ENCODE data around the gene ACAP2.

ACAP2 gene

GRCh38 chr3:195455789-195456188, 13.0 kb upstream of the ACAP2 start:
- DNase-seq (ENCODE audit: low read depth in 1 of 2, low spot score in 1 of 2), result no peak
- TF ChIP-seq JUND (IDR thresholded peaks at IDR 0.05; ENCODE audit: low read depth), result no peak
- in situ Hi-C loops (cut with HindIII; ENCODE audit: low pct_unique_long_range_greater_than_20kb, low sequenced_read_pairs), result no loop called here

DNA sequence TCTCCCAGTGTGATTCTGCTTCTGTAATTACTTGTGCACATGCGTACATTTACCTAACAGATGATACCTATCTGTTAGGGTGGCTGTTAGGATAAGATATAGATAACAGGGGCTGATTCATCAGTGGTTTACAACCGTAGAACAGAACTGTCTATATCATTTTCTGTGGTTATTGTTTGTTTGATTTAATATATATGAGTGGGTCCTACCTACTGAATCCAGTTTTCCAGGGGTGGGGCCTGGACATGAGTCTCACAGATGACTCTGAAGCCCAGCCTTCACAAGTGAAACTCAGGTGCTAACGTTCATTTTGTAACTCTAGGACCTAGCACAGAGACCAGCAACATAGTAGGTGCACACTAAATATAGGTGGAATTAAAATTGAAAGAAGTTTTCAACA, 10.4 kb upstream of the ACAP2 start:
- in situ Hi-C loops (cut with HindIII; ENCODE audit: low pct_unique_long_range_greater_than_20kb, low sequenced_read_pairs), result no loop called here
- no peak for TF ChIP-seq JUND (IDR thresholded peaks at IDR 0.05; ENCODE audit: low read depth)
- no peak for DNase-seq (ENCODE audit: low read depth in 1 of 2, low spot score in 1 of 2)

- no peak for TF ChIP-seq JUND (IDR thresholded peaks at IDR 0.05; ENCODE audit: low read depth)
- in situ Hi-C loops (cut with HindIII; ENCODE audit: low pct_unique_long_range_greater_than_20kb, low sequenced_read_pairs), result no loop called here
- DNase-seq (ENCODE audit: low read depth in 1 of 2, low spot score in 1 of 2), result no peak
Observed at GRCh38 chr3:195451373-195452015, 8.7 kb upstream of the ACAP2 start.

DNA sequence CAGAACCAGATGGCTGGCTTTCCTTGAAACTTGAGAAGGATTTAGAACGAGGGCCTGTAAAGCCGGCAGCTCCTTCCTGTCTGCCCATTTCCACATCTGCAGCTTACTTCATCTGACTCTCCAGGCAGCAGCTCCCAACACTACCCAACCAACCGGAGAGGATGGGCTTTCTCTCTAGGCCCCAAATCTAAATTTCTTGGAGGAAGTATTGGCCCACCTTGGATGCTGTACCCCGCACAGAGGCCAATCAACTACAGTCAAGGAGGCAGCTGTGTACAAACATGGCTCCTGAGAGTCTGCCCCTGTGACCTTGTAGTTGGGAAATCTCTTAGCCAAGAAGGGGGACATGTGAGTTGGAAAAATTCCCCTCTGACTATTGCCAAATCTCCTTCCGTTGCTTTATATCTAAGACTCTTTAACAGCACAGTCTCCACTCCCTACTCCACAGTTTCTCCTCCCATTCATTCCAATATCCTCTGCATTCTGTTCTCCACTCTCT, 8.0 kb upstream of the ACAP2 start:
- TF ChIP-seq JUND (IDR thresholded peaks at IDR 0.05; ENCODE audit: low read depth), result no peak
- in situ Hi-C loops (cut with HindIII; ENCODE audit: low pct_unique_long_range_greater_than_20kb, low sequenced_read_pairs), result no loop called here
- no peak for DNase-seq (ENCODE audit: low read depth in 1 of 2, low spot score in 1 of 2)

DNA sequence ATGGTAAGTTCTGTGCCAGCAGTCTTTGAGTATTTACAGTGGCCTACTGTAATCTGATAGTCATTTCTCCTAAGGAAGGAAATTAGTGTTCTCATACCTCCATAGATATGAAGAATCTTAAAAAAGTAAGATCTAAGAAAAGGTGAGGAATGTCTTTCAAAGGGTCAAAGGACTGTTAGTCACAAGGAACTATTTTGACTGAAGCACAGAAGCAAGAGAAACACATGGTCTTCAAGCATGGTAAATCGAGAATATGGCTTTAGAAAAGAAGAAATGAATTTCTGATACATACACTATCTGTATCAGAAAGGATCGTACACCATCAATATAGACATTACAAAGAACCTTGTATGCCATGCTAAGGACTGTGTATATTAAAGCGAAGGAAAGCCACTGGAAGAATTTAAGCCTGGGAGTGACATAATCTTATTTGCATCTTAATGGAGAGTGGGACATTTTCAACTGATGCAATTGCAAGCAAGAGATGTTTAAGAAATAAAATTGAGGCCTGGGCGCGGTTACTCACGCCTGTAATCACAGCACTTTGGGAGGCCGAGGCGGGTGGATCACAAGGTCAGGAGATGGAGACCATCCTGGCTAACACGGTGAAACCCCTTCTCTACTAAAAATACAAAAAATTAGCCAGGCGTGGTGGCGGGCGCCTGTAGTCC, 5.5 kb upstream of the ACAP2 start:
- TF ChIP-seq JUND (IDR thresholded peaks at IDR 0.05; ENCODE audit: low read depth), result no peak
- in situ Hi-C loops (cut with HindIII; ENCODE audit: low pct_unique_long_range_greater_than_20kb, low sequenced_read_pairs), result no loop called here
- no peak for DNase-seq (ENCODE audit: low read depth in 1 of 2, low spot score in 1 of 2)

GRCh38 chr3:195447201-195447600, 4.4 kb upstream of the ACAP2 start:
- no peak for TF ChIP-seq JUND (IDR thresholded peaks at IDR 0.05; ENCODE audit: low read depth)
- in situ Hi-C loops (cut with HindIII; ENCODE audit: low pct_unique_long_range_greater_than_20kb, low sequenced_read_pairs), result no loop called here

DNA sequence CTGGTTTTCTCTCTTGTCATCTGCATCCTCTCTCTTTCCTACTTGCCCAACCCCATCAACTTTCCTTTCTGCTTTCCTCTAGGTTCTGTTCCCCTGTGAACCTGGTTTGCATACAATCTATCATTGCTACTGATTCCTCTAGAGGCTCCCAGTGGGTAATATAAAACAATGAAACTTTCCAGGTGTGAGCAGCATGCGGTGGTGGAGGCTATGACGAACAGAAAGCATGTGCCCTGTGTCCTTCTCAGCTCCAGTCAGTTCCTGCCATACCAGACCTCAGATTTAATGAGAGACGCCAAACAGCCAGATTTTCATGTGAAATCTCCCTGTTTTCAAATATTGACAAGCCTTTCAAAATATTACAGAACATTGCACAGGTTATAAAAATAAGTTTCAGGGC, 3.5 kb upstream of the ACAP2 start:
- DNase-seq (ENCODE audit: low read depth in 1 of 2, low spot score in 1 of 2), result no peak
- in situ Hi-C loops (cut with HindIII; ENCODE audit: low pct_unique_long_range_greater_than_20kb, low sequenced_read_pairs), result no loop called here
- TF ChIP-seq JUND (IDR thresholded peaks at IDR 0.05; ENCODE audit: low read depth), result no peak

More at GRCh38 chr3:195447201-195447600, 4.4 kb upstream of the ACAP2 start:
- no peak for DNase-seq (ENCODE audit: low read depth in 1 of 2, low spot score in 1 of 2)

- no peak for TF ChIP-seq JUND (IDR thresholded peaks at IDR 0.05; ENCODE audit: low read depth)
- in situ Hi-C loops (cut with HindIII; ENCODE audit: low pct_unique_long_range_greater_than_20kb, low sequenced_read_pairs), result no loop called here
- no peak for DNase-seq (ENCODE audit: low read depth in 1 of 2, low spot score in 1 of 2)
Observed at GRCh38 chr3:195445885-195446284, 3.1 kb upstream of the ACAP2 start.

DNA sequence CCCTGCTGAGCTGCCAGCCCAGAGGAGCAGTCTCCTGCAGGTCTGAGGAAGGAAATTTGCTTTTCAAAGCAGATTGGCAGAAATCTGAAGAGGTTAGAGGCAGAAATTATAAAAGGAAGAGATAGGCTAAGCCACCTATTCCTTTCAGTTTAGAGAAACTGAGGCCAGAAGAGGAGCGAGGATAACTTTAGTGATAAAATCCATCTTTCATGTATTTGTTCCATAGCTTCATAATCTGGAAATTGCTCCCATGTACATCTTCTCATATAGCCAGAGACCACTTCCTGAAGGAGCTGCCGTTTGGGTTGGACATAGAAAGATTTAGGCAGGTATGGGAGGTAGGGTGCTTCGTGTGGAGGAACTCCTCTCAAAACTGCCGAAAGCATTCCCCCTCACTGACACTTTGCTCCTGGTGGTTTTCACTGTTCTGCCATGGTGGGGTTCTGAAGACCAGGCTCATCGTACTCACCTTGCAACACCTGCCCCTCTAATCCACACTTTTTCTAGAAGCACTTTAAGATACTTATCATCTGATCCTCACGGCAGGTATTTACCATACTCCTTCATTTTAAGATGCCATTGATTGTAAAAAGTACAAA, 670 bp upstream of the ACAP2 start:
- in situ Hi-C loops (cut with HindIII; ENCODE audit: low pct_unique_long_range_greater_than_20kb, low sequenced_read_pairs), result no loop called here
- TF ChIP-seq JUND (IDR thresholded peaks at IDR 0.05; ENCODE audit: low read depth), result no peak
- no peak for DNase-seq (ENCODE audit: low read depth in 1 of 2, low spot score in 1 of 2)

GRCh38 chr3:195441992-195442572, 738 bp downstream of the ACAP2 start:
- no peak for TF ChIP-seq JUND (IDR thresholded peaks at IDR 0.05; ENCODE audit: low read depth)
- in situ Hi-C loops (cut with HindIII; ENCODE audit: low pct_unique_long_range_greater_than_20kb, low sequenced_read_pairs), result no loop called here
- peak; percentile 54 to 66 for DNase-seq (ENCODE audit: low read depth in 1 of 2, low spot score in 1 of 2)

DNA sequence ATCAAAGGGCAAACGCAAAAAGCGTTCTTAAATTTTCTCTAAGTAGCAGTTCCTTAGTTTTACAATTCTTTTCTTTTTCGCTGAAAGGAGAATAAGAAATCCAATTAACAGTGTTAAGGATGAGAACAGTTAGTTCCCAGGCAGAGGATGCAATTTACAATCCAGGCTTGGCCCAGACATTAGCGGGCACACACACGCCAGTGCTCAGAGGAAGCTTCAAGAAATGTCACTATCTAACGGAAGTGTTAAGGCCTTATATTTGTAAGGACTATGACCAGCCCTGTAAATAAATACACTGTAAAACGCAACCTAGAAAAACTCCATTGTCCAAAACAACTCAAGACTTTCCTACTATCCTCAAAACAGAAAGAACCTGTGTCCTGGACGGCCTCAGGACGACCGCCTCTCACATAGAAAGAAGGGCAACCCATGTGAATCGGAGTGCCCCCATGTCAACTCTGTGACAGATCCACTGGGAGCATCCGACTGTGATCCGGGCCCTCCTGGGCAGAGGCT, 1.3 kb downstream of the ACAP2 start:
- peak in 1 of 2 experiments; percentile 67 for DNase-seq (ENCODE audit: low read depth in 1 of 2, low spot score in 1 of 2)
- in situ Hi-C loops (cut with HindIII; ENCODE audit: low pct_unique_long_range_greater_than_20kb, low sequenced_read_pairs), result no loop called here
- TF ChIP-seq JUND (IDR thresholded peaks at IDR 0.05; ENCODE audit: low read depth), result no peak

GRCh38 chr3:195441051-195441450, 1.8 kb downstream of the ACAP2 start:
- DNase-seq (ENCODE audit: low read depth in 1 of 2, low spot score in 1 of 2), result no peak
- in situ Hi-C loops (cut with HindIII; ENCODE audit: low pct_unique_long_range_greater_than_20kb, low sequenced_read_pairs), result no loop called here
- no peak for TF ChIP-seq JUND (IDR thresholded peaks at IDR 0.05; ENCODE audit: low read depth)

DNA sequence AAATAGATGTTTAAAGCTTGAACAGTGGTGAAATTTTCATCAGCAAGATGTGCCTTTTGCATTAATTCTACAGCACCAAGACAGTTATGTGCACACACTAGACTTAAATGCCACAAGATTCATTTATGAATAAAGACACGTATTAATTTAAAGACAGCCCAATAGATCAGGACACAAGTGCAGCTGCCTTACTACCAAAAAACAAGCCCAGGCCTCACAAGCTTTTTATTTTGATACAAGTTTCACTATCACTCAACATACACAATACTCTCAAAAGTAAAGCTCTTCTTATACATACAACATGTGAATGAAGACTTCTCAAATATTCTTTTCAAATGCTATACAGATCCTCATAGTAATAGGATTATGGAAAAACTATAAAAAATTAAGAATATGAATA, 2.4 kb downstream of the ACAP2 start:
- in situ Hi-C loops (cut with HindIII; ENCODE audit: low pct_unique_long_range_greater_than_20kb, low sequenced_read_pairs), result no loop called here
- TF ChIP-seq JUND (IDR thresholded peaks at IDR 0.05; ENCODE audit: low read depth), result no peak
- no peak for DNase-seq (ENCODE audit: low read depth in 1 of 2, low spot score in 1 of 2)

All from T47D (cell line).